IPS-18a (cell line): ENCODE results near the gene CBX8.

ENCODE experiments used
- H3K27ac ChIP-seq: one replicate; pipeline ENCODE4 v1.5.1; 2013; ENCODE audit warnings: low read length
- H3K27me3 ChIP-seq: one replicate; pipeline ENCODE4 v1.6.1; 2013; ENCODE audit warnings: mild to moderate bottlenecking, low read length; ENCODE audit not compliant: control insufficient read depth, insufficient read depth
- H3K36me3 ChIP-seq: one replicate; pipeline ENCODE4 v1.6.1; 2013; ENCODE audit warnings: low read depth, low read length; ENCODE audit not compliant: control insufficient read depth
- H3K4me1 ChIP-seq: one replicate; pipeline ENCODE4 v1.6.1; 2013; ENCODE audit warnings: low read depth, low read length; ENCODE audit not compliant: control insufficient read depth
- H3K4me3 ChIP-seq: one replicate; pipeline ENCODE4 v1.5.1; 2013; ENCODE audit warnings: low read length
- H3K9ac ChIP-seq: one replicate; pipeline ENCODE4 v1.6.1; 2013; ENCODE audit warnings: mild to moderate bottlenecking, low read length, moderate library complexity
- H3K9me3 ChIP-seq: one replicate; pipeline ENCODE4 v1.6.1; 2013; ENCODE audit warnings: low read depth, low read length; ENCODE audit not compliant: control insufficient read depth

Gene CBX8

DNA sequence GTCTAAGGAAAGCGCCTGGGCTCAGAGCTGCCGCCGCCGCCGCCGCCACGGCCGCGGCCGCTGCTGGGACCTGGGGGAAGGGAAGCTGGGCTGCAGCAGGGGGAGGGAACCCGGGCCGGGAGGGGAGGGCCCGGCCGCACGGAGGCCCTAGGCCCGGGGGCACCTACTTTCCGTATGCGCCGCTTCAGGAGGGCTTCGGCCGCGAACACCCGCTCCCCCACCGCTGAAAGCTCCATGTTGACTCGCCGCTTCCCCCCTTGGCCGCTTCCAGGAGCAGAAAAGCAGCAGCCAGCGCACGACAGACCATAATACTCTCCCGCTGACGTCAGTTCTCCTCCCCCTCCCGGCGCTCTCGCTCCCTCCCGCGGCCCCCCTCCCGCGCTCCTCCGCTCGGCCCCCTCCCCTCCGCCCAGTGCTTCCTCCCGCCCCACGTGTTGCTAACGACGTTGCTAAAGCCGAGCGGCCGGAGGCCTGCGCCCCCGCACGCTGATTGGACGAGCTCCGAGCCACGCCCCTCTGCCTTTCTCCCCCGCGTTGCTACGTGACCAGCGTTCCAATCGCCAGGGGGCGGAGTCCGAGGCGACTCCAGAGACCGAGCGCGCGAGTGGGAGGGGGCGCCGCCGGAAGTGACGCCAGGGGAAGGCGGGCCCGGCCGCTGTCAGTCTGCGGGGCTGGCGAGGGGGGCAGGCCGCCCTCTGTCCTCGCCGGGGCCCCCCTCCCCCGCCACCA, at the start of gene CBX8:
CBX8 (minus strand) TSS at position 315 of the 729 bp plus-strand sequence; CDS start at position 236, 79 bp downstream.
- H3K9me3 ChIP-seq, result no peaks in the 10 kb centered on the region
- H3K36me3 ChIP-seq, result no peaks in the 10 kb centered on the region
- no peak within 1 kb of the TSS for H3K27ac ChIP-seq
- H3K9ac ChIP-seq, result peak within 1 kb of the TSS; percentile 30
- H3K4me3 ChIP-seq, result peak within 1 kb of the TSS; percentile 56
- H3K27me3 ChIP-seq, result peaks cover 92% of the 10 kb centered on the region
- peaks cover 34% of the 10 kb centered on the region for H3K4me1 ChIP-seq

DNA sequence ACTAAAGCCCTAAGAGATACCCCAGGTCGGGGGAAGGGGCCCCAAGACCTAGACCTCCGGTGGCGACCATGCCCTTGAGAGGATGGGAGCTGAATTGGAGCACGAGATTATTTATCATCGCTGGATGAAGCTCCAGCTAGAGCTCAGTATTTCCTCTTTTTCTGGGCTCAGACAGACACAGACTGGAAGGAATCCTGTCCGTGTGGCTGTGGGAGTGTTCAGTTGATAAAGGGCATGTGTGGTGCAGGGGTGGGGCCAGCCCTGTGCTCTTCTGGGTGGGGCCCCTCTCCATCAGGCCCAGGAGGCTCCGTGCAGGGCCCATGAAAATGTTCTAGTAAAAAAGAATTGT, 48.7 kb upstream of the CBX8 start:
- Histone ChIP-seq H3K9me3 (no peaks in the 10 kb centered on the region), H3K27ac (no peak overlapping the region), H3K4me3 (no peak overlapping the region), H3K27me3 (peaks cover 88% of the 10 kb centered on the region), H3K9ac (no peak overlapping the region), H3K4me1 (peaks cover 4% of the 10 kb centered on the region), H3K36me3 (no peaks in the 10 kb centered on the region)

DNA sequence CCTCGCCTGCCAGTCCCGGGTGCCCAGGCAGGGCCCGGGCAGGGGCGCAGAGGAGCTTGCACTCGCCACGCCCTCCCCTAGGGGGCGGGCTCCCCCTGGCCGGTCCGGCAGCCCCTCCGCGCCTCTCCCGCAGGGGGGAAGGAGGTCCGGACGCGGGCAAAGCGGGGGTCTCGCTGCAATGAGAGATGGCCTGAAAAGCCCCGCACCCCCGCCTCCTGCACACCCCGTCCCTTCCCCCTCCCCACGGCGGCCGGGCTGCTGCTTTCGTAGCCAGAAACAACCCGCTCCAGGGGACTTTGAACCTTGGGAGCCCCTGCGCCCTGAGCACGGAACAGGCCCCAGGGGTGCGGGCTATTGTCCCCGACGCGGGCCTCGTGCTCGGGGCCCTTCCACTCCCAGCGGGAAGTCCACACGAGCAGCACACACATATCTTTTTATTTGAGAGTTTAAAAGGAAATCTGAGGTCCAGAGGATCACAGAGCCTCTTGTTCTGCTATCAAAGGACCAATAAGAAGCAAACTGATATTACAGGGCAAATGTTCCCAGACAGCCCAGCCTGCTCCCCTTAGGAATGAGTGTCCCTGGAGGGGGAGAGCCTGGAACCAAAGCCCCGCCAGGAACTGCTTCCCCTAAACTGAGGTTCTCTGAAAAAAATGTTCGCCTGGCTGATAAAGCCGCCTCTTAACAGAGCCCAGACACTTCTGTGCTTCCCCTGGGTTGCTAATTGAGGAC, 48.2 kb upstream of the CBX8 start:
- Histone ChIP-seq H3K9ac (no peak overlapping the region), H3K4me1 (peaks cover 4% of the 10 kb centered on the region), H3K9me3 (no peaks in the 10 kb centered on the region), H3K36me3 (no peaks in the 10 kb centered on the region), H3K27ac (no peak overlapping the region), H3K27me3 (peaks cover 93% of the 10 kb centered on the region), H3K4me3 (peak overlapping the region; percentile 14)

DNA sequence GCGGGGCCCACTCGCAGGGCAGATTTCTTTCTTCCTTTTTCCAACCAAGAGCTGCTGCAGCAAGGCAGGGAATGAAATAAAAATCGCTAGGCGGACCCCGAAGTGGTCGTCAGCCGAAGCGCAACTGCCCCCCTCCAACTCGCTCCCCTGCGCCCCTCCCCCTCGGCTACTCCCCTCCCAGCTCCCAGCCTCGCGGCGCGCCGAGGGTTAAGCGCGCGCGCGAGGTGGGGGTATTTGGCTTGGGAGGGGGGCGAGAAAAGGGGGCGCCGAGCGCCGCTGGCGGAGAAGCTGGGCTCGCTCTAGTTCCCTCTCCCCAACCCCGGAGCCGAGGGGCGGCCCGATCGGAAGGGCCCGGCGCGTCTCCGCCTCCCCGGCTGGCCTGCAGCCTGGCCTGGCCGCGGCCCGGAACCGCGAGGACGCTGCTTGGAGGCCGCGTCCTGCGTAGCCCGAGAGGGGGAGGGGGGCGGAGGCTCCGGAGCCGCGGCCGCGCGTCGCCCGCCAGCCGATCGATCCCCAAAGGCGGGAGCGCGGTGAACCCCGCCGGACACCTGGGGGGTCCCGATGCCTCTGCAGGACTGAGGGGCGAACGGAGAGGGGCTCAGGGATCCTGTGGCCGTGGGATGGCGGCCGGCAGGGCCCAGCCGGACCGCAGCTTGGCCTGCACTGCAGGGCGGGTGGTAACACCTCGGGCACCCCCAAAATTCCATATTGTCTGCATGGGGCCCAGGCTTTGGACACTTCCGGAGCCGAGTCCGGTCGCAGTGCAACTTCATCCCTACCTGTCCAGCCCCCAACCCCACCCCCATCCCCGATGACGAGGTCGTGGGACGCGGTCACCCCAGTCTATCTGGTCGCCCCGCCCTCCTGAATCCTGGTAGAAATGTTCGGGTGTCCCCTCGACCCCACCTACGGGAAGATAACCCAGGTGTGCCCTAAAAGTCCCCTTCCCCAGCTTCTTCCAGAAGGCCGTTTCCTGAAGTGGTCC, 47.2 kb upstream of the CBX8 start:
- Histone ChIP-seq H3K9ac (no peak overlapping the region), H3K36me3 (no peaks in the 10 kb centered on the region), H3K27me3 (peaks cover 92% of the 10 kb centered on the region), H3K4me1 (peaks cover 4% of the 10 kb centered on the region), H3K4me3 (peak overlapping the region; percentile 56), H3K9me3 (no peaks in the 10 kb centered on the region), H3K27ac (no peak overlapping the region)

DNA sequence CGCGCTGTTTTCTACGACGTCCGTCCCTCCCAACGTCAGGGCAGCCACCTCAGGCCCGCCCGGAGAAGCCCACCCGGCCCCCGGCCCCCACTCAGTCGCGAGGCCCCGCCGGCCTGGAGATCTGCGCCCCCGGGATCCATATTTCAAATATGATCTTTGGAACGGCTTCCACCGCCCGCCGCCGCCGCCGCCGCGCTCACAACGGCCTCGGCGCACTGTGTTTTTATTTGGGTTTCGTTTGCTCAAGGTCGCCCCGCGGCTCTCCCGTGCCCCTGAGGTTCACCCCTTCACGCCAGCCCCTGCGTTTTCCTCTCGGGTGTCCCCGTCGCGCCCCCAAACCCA, 46.6 kb upstream of the CBX8 start:
- Histone ChIP-seq H3K4me3 (peak overlapping the region; percentile 56), H3K9me3 (no peaks in the 10 kb centered on the region), H3K27me3 (peaks cover 86% of the 10 kb centered on the region), H3K4me1 (peaks cover 5% of the 10 kb centered on the region), H3K9ac (no peak overlapping the region), H3K36me3 (no peaks in the 10 kb centered on the region), H3K27ac (no peak overlapping the region)

DNA sequence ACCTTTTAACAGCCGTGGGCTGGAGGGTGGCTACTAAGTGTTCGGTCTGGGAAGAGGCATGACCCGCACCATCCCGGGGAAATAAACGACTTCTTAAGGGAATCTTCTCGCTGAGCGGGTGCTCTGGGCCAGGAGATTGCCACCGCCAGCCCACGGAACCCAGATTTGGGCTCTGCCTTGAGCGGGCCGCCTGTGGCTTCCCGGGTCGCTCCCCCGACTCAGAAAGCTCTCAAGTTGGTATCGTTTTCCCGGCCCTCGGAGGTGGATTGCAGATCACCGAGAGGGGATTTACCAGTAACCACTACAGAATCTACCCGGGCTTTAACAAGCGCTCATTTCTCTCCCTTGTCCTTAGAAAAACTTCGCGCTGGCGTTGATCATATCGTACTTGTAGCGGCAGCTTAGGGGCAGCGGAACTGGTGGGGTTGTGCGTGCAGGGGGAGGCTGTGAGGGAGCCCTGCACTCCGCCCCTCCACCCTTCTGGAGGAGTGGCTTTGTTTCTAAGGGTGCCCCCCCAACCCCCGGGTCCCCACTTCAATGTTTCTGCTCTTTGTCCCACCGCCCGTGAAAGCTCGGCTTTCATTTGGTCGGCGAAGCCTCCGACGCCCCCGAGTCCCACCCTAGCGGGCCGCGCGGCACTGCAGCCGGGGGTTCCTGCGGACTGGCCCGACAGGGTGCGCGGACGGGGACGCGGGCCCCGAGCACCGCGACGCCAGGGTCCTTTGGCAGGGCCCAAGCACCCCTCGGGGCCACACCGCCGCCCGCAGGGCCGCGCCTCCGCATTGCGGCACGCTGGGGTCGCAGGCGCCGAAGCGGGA, 46.0 kb upstream of the CBX8 start:
- H3K4me3 ChIP-seq, result no peak overlapping the region
- H3K27ac ChIP-seq, result no peak overlapping the region
- no peaks in the 10 kb centered on the region for H3K36me3 ChIP-seq
- peaks cover 11% of the 10 kb centered on the region for H3K4me1 ChIP-seq
- H3K9me3 ChIP-seq, result no peaks in the 10 kb centered on the region
- H3K27me3 ChIP-seq, result peaks cover 86% of the 10 kb centered on the region
- H3K9ac ChIP-seq, result no peak overlapping the region

DNA sequence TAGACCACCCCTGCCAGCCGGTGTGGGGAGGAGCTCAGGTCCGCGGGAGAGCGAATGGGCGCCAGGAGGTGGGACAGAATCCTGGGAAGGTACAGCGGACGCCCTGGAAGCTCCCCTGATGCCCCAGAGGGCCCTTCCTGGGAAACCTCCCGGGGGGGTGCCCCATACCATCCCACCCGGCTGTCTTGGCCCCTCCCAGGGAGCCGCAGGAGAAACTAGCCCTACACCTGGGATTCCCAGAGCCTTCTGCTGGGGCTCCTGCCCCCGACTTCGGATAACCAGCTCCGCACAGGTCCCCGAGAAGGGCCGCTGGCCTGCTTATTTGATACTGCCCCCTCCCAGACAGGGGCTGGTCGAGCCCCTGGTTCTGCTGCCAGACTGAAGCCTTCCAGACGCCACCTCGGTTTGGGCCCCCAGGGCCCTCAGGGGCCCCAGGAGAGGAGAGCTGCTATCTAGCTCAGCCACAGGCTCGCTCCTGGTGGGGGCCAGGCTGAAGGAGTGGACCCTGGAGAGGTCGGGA, 45.3 kb upstream of the CBX8 start:
- Histone ChIP-seq H3K9ac (no peak overlapping the region), H3K27me3 (peaks cover 86% of the 10 kb centered on the region), H3K4me1 (peaks cover 16% of the 10 kb centered on the region), H3K27ac (no peak overlapping the region), H3K36me3 (no peaks in the 10 kb centered on the region), H3K9me3 (no peaks in the 10 kb centered on the region), H3K4me3 (no peak overlapping the region)

DNA sequence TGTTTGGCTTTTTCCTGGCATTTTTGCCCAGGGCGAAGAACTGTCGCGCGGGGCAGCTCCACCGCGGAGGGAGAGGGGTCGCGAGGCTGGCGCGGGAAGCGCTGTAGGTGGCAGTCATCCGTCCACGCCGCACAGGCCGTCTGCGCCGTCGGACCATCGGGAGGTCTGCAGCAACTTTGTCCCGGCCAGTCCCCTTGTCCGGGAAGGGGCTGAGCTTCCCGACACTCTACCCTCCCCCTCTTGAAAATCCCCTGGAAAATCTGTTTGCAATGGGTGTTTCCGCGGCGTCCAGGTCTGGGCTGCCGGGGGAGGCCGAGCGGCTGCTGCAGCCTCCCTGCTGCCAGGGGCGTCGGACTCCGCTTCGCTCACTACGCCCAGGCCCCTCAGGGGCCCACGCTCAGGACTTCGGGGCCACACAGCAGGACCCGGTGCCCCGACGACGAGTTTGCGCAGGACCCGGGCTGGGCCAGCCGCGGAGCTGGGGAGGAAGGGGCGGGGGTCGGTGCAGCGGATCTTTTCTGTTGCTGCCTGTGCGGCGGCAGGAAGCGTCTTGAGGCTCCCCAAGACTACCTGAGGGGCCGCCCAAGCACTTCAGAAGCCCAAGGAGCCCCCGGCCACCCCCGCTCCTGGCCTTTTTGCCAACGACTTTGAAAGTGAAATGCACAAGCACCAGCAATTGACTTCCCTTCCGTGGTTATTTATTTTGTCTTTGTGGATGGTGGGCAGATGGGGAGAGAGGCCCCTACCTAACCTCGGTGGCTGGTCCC, 44.7 kb upstream of the CBX8 start:
- Histone ChIP-seq H3K4me3 (no peak overlapping the region), H3K4me1 (peaks cover 23% of the 10 kb centered on the region), H3K27me3 (peaks cover 90% of the 10 kb centered on the region), H3K9ac (no peak overlapping the region), H3K9me3 (no peaks in the 10 kb centered on the region), H3K27ac (no peak overlapping the region), H3K36me3 (no peaks in the 10 kb centered on the region)

DNA sequence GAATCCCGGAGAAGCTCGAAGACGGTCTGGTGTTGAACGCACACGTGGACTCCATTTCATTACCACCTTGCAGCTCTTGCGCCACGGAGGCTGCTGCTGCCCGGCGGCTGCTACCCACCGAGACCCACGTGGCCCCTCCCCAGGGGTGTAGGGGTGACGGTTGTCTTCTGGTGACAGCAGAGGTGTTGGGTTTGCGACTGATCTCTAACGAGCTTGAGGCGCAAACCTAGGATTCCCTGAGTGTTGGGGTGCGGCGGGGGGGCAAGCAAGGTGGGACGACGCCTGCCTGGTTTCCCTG, 44.1 kb upstream of the CBX8 start:
- Histone ChIP-seq H3K36me3 (no peaks in the 10 kb centered on the region), H3K9me3 (no peaks in the 10 kb centered on the region), H3K27ac (no peak overlapping the region), H3K4me1 (peaks cover 27% of the 10 kb centered on the region), H3K9ac (no peak overlapping the region), H3K27me3 (peaks cover 90% of the 10 kb centered on the region), H3K4me3 (no peak overlapping the region)

DNA sequence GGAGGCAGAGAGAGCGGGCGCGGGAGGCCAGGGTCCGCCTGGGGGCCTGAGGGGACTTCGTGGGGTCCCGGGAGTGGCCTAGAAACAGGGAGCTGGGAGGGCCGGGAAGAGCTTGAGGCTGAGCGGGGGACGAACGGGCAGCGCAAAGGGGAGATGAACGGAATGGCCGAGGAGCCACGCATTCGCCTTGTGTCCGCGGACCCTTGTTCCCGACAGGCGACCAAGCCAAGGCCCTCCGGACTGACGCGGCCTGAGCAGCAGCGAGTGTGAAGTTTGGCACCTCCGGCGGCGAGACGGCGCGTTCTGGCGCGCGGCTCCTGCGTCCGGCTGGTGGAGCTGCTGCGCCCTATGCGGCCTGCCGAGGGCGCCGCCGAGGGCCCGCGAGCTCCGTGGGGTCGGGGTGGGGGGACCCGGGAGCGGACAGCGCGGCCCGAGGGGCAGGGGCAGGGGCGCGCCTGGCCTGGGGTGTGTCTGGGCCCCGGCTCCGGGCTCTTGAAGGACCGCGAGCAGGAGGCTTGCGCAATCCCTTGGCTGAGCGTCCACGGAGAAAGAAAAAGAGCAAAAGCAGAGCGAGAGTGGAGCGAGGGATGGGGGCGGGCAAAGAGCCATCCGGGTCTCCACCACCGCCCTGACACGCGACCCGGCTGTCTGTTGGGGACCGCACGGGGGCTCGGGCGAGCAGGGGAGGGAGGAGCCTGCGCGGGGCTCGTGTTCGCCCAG, 43.6 kb upstream of the CBX8 start:
- no peaks in the 10 kb centered on the region for H3K9me3 ChIP-seq
- H3K9ac ChIP-seq, result no peak overlapping the region
- no peaks in the 10 kb centered on the region for H3K36me3 ChIP-seq
- H3K27ac ChIP-seq, result no peak overlapping the region
- peaks cover 31% of the 10 kb centered on the region for H3K4me1 ChIP-seq
- H3K27me3 ChIP-seq, result peaks cover 90% of the 10 kb centered on the region
- H3K4me3 ChIP-seq, result no peak overlapping the region
